Measurements from ENCODE around the gene SV2B.

Gene SV2B

DNA sequence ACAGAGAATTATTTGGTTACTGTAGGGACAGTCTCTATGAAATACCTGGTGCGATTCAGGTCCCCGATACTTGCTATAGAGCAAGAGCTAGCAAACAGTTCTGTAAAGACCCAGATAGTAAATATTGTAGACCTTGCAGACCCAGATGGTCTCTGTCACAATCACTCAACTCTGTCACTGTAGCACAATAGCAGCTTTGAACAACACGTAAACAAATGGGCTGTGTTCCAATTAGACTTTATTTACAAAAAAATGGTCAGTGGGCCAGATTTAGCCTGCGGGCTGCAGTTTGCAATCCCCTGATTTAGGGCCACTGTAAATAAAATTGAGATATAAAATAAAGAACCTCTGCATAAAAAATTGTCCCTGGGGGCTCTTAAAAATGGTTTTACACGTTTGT, 127.7 kb downstream of the SV2B start:
- Histone ChIP-seq H2AFZ (ENCODE audit: insufficient read depth, low read length, poor library complexity) (no peak overlapping the region), H3K14ac (ENCODE audit: low read length) (no peak overlapping the region), H3K9ac (ENCODE audit: low read length) (no peak overlapping the region), H2BK12ac (ENCODE audit: low read length) (no peak overlapping the region), H3K23ac (ENCODE audit: low read length) (no peak overlapping the region), H3K4me2 (ENCODE audit: low read length) (no peak overlapping the region), H2BK120ac (ENCODE audit: insufficient read depth, low read length, poor library complexity) (no peak overlapping the region), H4K91ac (ENCODE audit: low read depth, low read length) (no peak overlapping the region), H3K36me3 (ENCODE audit: control insufficient read depth in 1 of 2, insufficient read depth in 2 of 2, low read length in 2 of 2) (no peaks in the 10 kb centered on the region), H4K12ac (ENCODE audit: low read depth, low read length) (no peak overlapping the region), H2BK5ac (ENCODE audit: low read depth, low read length, poor library complexity) (no peak overlapping the region), H4K8ac (ENCODE audit: low read depth, low read length) (no peak overlapping the region), H3K27ac (ENCODE audit: low read depth, low read length) (no peak overlapping the region), H3K9me3 (ENCODE audit: insufficient read depth, low read depth, low read length) (no peaks in the 10 kb centered on the region), H3K4me3 (ENCODE audit: low read depth, low read length) (no peak overlapping the region), H3K79me2 (ENCODE audit: control insufficient read depth, insufficient read depth, low read length, poor library complexity) (no peaks in the 10 kb centered on the region), H3K18ac (ENCODE audit: low read length) (no peak overlapping the region), H3K27me3 (ENCODE audit: insufficient read depth, low read length) (no peaks in the 10 kb centered on the region), H3K4ac (ENCODE audit: low read depth, low read length) (no peak overlapping the region), H2AK5ac (ENCODE audit: low read length) (no peak overlapping the region), H3K79me1 (ENCODE audit: low read length) (no peaks in the 10 kb centered on the region), H3K4me1 (ENCODE audit: control insufficient read depth in 1 of 2, insufficient read depth in 2 of 2, low read length in 2 of 2) (no peaks in the 10 kb centered on the region)
- WGBS (ENCODE audit: extremely low coverage, insufficient coverage, insufficient read length): no CpG with 5 or more reads among the region's 5 CpGs
- DNase-seq: no peak

DNA sequence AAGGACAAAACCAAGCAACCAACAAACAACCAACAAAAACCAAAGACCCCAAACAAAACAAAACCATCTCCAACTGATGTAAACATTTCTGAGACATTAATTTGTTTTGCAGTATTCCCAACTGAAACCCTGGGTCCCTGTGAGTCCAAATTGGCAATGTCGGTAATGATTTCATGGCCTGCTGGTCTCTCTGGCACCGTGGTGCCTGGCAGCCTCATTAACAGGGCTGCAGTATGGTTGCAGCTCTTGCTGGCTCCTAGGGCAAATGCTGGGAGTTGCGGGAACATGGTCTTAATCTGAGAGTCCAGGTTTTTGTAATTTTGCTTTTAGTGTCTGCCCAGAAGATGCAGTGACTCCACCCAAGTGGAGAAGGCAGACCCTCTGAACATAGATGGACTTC, 128.3 kb downstream of the SV2B start:
- H2AFZ ChIP-seq (ENCODE audit: insufficient read depth, low read length, poor library complexity): no peak overlapping the region
- H3K4ac ChIP-seq (ENCODE audit: low read depth, low read length): no peak overlapping the region
- no peaks in the 10 kb centered on the region for H3K79me2 ChIP-seq (ENCODE audit: control insufficient read depth, insufficient read depth, low read length, poor library complexity)

GRCh38 chr15:91228890-91229289, 128.8 kb downstream of the SV2B start:
- no peak overlapping the region for H2BK120ac ChIP-seq (ENCODE audit: insufficient read depth, low read length, poor library complexity)
- H4K12ac ChIP-seq (ENCODE audit: low read depth, low read length): no peak overlapping the region
- H3K23ac ChIP-seq (ENCODE audit: low read length): no peak overlapping the region
- H4K8ac ChIP-seq (ENCODE audit: low read depth, low read length): no peak overlapping the region
- no peak overlapping the region for H2BK12ac ChIP-seq (ENCODE audit: low read length)
- no peak overlapping the region for H3K4me2 ChIP-seq (ENCODE audit: low read length)
- H3K14ac ChIP-seq (ENCODE audit: low read length): no peak overlapping the region
- H3K4ac ChIP-seq (ENCODE audit: low read depth, low read length): no peak overlapping the region
- H3K36me3 ChIP-seq (ENCODE audit: control insufficient read depth in 1 of 2, insufficient read depth in 2 of 2, low read length in 2 of 2): no peaks in the 10 kb centered on the region
- H3K27me3 ChIP-seq (ENCODE audit: insufficient read depth, low read length): no peaks in the 10 kb centered on the region
- H3K9me3 ChIP-seq (ENCODE audit: insufficient read depth, low read depth, low read length): no peaks in the 10 kb centered on the region
- no peaks in the 10 kb centered on the region for H3K79me1 ChIP-seq (ENCODE audit: low read length)
- no peak overlapping the region for H4K91ac ChIP-seq (ENCODE audit: low read depth, low read length)
- no peak overlapping the region for H3K4me3 ChIP-seq (ENCODE audit: low read depth, low read length)
- H3K4me1 ChIP-seq (ENCODE audit: control insufficient read depth in 1 of 2, insufficient read depth in 2 of 2, low read length in 2 of 2): no peaks in the 10 kb centered on the region
- H2AK5ac ChIP-seq (ENCODE audit: low read length): no peak overlapping the region
- no CpG with 5 or more reads among the region's 9 CpGs for WGBS (ENCODE audit: extremely low coverage, insufficient coverage, insufficient read length)
- no peak for DNase-seq
- H2BK5ac ChIP-seq (ENCODE audit: low read depth, low read length, poor library complexity): no peak overlapping the region
- no peak overlapping the region for H3K9ac ChIP-seq (ENCODE audit: low read length)
- no peak overlapping the region for H3K18ac ChIP-seq (ENCODE audit: low read length)
- H2AFZ ChIP-seq (ENCODE audit: insufficient read depth, low read length, poor library complexity): no peak overlapping the region
- no peak overlapping the region for H3K27ac ChIP-seq (ENCODE audit: low read depth, low read length)
- H3K79me2 ChIP-seq (ENCODE audit: control insufficient read depth, insufficient read depth, low read length, poor library complexity): no peaks in the 10 kb centered on the region

More for the DNA sequence above, 128.3 kb downstream of the SV2B start:
- no peaks in the 10 kb centered on the region for H3K9me3 ChIP-seq (ENCODE audit: insufficient read depth, low read depth, low read length)
- no peaks in the 10 kb centered on the region for H3K4me1 ChIP-seq (ENCODE audit: control insufficient read depth in 1 of 2, insufficient read depth in 2 of 2, low read length in 2 of 2)
- no peak overlapping the region for H2AK5ac ChIP-seq (ENCODE audit: low read length)
- no peak for DNase-seq
- no CpG with 5 or more reads among the region's 3 CpGs for WGBS (ENCODE audit: extremely low coverage, insufficient coverage, insufficient read length)
- H3K27ac ChIP-seq (ENCODE audit: low read depth, low read length): no peak overlapping the region
- no peak overlapping the region for H3K14ac ChIP-seq (ENCODE audit: low read length)
- H2BK12ac ChIP-seq (ENCODE audit: low read length): no peak overlapping the region
- no peak overlapping the region for H3K18ac ChIP-seq (ENCODE audit: low read length)
- H4K12ac ChIP-seq (ENCODE audit: low read depth, low read length): no peak overlapping the region
- H3K23ac ChIP-seq (ENCODE audit: low read length): no peak overlapping the region
- H3K27me3 ChIP-seq (ENCODE audit: insufficient read depth, low read length): no peaks in the 10 kb centered on the region
- H4K8ac ChIP-seq (ENCODE audit: low read depth, low read length): no peak overlapping the region
- H3K4me2 ChIP-seq (ENCODE audit: low read length): no peak overlapping the region
- H3K9ac ChIP-seq (ENCODE audit: low read length): no peak overlapping the region
- H4K91ac ChIP-seq (ENCODE audit: low read depth, low read length): no peak overlapping the region
- H2BK120ac ChIP-seq (ENCODE audit: insufficient read depth, low read length, poor library complexity): no peak overlapping the region
- no peaks in the 10 kb centered on the region for H3K36me3 ChIP-seq (ENCODE audit: control insufficient read depth in 1 of 2, insufficient read depth in 2 of 2, low read length in 2 of 2)
- no peaks in the 10 kb centered on the region for H3K79me1 ChIP-seq (ENCODE audit: low read length)
- H3K4me3 ChIP-seq (ENCODE audit: low read depth, low read length): no peak overlapping the region
- no peak overlapping the region for H2BK5ac ChIP-seq (ENCODE audit: low read depth, low read length, poor library complexity)

DNA sequence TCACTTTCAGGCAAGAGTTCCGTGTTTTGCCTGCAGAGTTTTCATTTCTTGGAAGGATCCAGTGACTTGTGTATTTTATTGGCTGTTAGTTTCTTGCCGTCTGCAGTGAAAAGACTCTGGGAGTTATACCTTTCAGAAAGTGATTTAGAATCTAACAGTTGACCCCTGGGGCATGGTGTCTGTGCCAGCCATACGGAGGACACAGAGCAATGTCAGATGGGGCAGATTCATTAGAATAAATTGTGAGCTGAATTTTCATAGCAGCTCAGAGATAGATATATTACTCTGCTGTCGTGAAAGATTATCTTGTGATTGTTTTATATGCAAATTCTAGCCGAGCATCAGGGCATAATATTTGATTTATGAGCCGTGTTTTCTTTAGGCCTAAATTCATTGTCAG, 131.6 kb downstream of the SV2B start:
- H3K4me3 ChIP-seq (ENCODE audit: low read depth, low read length): no peak overlapping the region
- no peak overlapping the region for H3K9ac ChIP-seq (ENCODE audit: low read length)
- no peaks in the 10 kb centered on the region for H3K79me2 ChIP-seq (ENCODE audit: control insufficient read depth, insufficient read depth, low read length, poor library complexity)
- H3K79me1 ChIP-seq (ENCODE audit: low read length): no peaks in the 10 kb centered on the region
- H3K27me3 ChIP-seq (ENCODE audit: insufficient read depth, low read length): no peaks in the 10 kb centered on the region
- H3K23ac ChIP-seq (ENCODE audit: low read length): no peak overlapping the region
- WGBS (ENCODE audit: extremely low coverage, insufficient coverage, insufficient read length): no CpG with 5 or more reads among the region's 6 CpGs
- no peaks in the 10 kb centered on the region for H3K36me3 ChIP-seq (ENCODE audit: control insufficient read depth in 1 of 2, insufficient read depth in 2 of 2, low read length in 2 of 2)
- H3K27ac ChIP-seq (ENCODE audit: low read depth, low read length): no peak overlapping the region
- H4K91ac ChIP-seq (ENCODE audit: low read depth, low read length): no peak overlapping the region
- no peak overlapping the region for H2BK5ac ChIP-seq (ENCODE audit: low read depth, low read length, poor library complexity)
- no peak overlapping the region for H2AFZ ChIP-seq (ENCODE audit: insufficient read depth, low read length, poor library complexity)
- no peak overlapping the region for H3K18ac ChIP-seq (ENCODE audit: low read length)
- no peak overlapping the region for H4K8ac ChIP-seq (ENCODE audit: low read depth, low read length)
- no peak overlapping the region for H3K4me2 ChIP-seq (ENCODE audit: low read length)
- no peak overlapping the region for H2BK120ac ChIP-seq (ENCODE audit: insufficient read depth, low read length, poor library complexity)
- no peak for DNase-seq
- H3K4me1 ChIP-seq (ENCODE audit: control insufficient read depth in 1 of 2, insufficient read depth in 2 of 2, low read length in 2 of 2): no peaks in the 10 kb centered on the region
- no peak overlapping the region for H3K4ac ChIP-seq (ENCODE audit: low read depth, low read length)
- H3K14ac ChIP-seq (ENCODE audit: low read length): no peak overlapping the region
- H4K12ac ChIP-seq (ENCODE audit: low read depth, low read length): no peak overlapping the region
- no peak overlapping the region for H2AK5ac ChIP-seq (ENCODE audit: low read length)
- peaks cover 1% of the 10 kb centered on the region for H3K9me3 ChIP-seq (ENCODE audit: insufficient read depth, low read depth, low read length)
- H2BK12ac ChIP-seq (ENCODE audit: low read length): no peak overlapping the region
